Liver (tissue), 9 donors: ENCODE results near the gene WDR1. TPM values are rescaled to one million over a fixed set of nuclear protein-coding genes. Genes with fewer than 3 reads are reported as not detected.

Experiments
- DNase-seq: peaks from one replicate; pipeline ENCODE4 v3.0.0-alpha.2; 2017; ENCODE audit warnings: low spot score
- H3K27ac ChIP-seq, 2 donors: one replicate each; pipeline ENCODE4 v1.7.0; 2013; ENCODE audit warnings: inconsistent platforms in 2 of 2, low read length in 2 of 2, control low read depth in 1 of 2, low read depth in 1 of 2, mild to moderate bottlenecking in 1 of 2
- H3K27me3 ChIP-seq, 4 donors: one replicate each; pipeline versions ENCODE4 v1.6.1 to v1.7.0; 2013; ENCODE audit warnings: low read length in 3 of 4, inconsistent platforms in 1 of 4, mild to moderate bottlenecking in 1 of 4, moderate library complexity in 1 of 4; ENCODE audit not compliant: control insufficient read depth in 4 of 4, insufficient read depth in 4 of 4
- H3K36me3 ChIP-seq, 4 donors: one replicate each; pipeline versions ENCODE4 v1.6.1 to v1.7.0; 2013; ENCODE audit warnings: low read length in 3 of 4, mild to moderate bottlenecking in 3 of 4, low read depth in 1 of 4, moderate library complexity in 1 of 4; ENCODE audit not compliant: control insufficient read depth in 4 of 4, insufficient read depth in 3 of 4
- H3K4me1 ChIP-seq, 4 donors: one replicate each; pipeline versions ENCODE4 v1.6.1 to v1.7.0; 2013; ENCODE audit warnings: low read length in 3 of 4, mild to moderate bottlenecking in 3 of 4, moderate library complexity in 1 of 4; ENCODE audit not compliant: control insufficient read depth in 4 of 4, insufficient read depth in 4 of 4
- H3K4me3 ChIP-seq, 3 donors: one replicate each; pipeline versions ENCODE4 v1.6.1 to v1.7.0; 2013; ENCODE audit warnings: low read length in 3 of 3, control low read depth in 1 of 3, low read depth in 1 of 3, mild to moderate bottlenecking in 1 of 3
- H3K9ac ChIP-seq, 2 donors: one replicate each; pipeline ENCODE4 v1.7.0; 2013; ENCODE audit warnings: low read length in 2 of 2, mild to moderate bottlenecking in 2 of 2, moderate library complexity in 2 of 2, control low read depth in 1 of 2, low read depth in 1 of 2
- H3K9me3 ChIP-seq, 4 donors: one replicate each; pipeline versions ENCODE4 v1.6.1 to v1.7.0; 2013; ENCODE audit warnings: low read length in 3 of 4; ENCODE audit not compliant: control insufficient read depth in 4 of 4
- ATF3 ChIP-seq: IDR thresholded peaks from 2 replicates; pipeline ENCODE4 v1.6.1; 2016; ENCODE audit warnings: antibody characterized with exemption
- CTCF ChIP-seq: fragments of 150-350 bp; IDR thresholded peaks from 2 replicates; pipeline ENCODE4 v1.5.1; 2017; ENCODE audit warnings: improper control_type of control experiment, low read depth, low read length; ENCODE audit not compliant: missing input control
- EGR1 ChIP-seq, 2 donors: IDR thresholded peaks; 2 replicates each; pipeline ENCODE4 v1.6.1; 2016 to 2018; ENCODE audit warnings: antibody characterized with exemption in 2 of 2, low read depth in 2 of 2
- FOXA2 ChIP-seq: IDR thresholded peaks from 2 replicates; pipeline ENCODE4 v1.6.1; 2016; ENCODE audit warnings: antibody characterized with exemption
- GABPA ChIP-seq, 2 donors: IDR thresholded peaks in 1 of 2; conservative IDR thresholded peaks in 1 of 2; 2 replicates each; pipeline ENCODE4 v1.6.1; 2016; ENCODE audit warnings: antibody characterized with exemption in 2 of 2, mild to moderate bottlenecking in 1 of 2, moderate library complexity in 1 of 2
- HNF4A ChIP-seq, 2 donors: conservative IDR thresholded peaks; 2 replicates each; pipeline ENCODE4 v1.6.1; 2016; ENCODE audit warnings: antibody characterized with exemption in 2 of 2, mild to moderate bottlenecking in 2 of 2
- HNF4G ChIP-seq: IDR thresholded peaks from 2 replicates; pipeline ENCODE4 v1.6.1; 2016; ENCODE audit warnings: antibody characterized with exemption
- JUND ChIP-seq, 2 donors: IDR thresholded peaks; 2 replicates each; pipeline ENCODE4 v1.6.1; 2016; ENCODE audit warnings: antibody characterized with exemption in 2 of 2
- MAX ChIP-seq: IDR thresholded peaks from 2 replicates; pipeline ENCODE4 v1.6.1; 2016; ENCODE audit warnings: antibody characterized with exemption
- RAD21 ChIP-seq, 2 donors: IDR thresholded peaks; 2 replicates each; pipeline ENCODE4 v1.6.1; 2016; ENCODE audit warnings: antibody characterized with exemption in 2 of 2, mild to moderate bottlenecking in 2 of 2
- REST ChIP-seq: IDR thresholded peaks from 2 replicates; pipeline ENCODE4 v1.6.1; 2016; ENCODE audit warnings: antibody characterized with exemption, mild to moderate bottlenecking
- RXRA ChIP-seq, 2 donors: IDR thresholded peaks; 2 replicates each; pipeline ENCODE4 v1.6.1; 2017 to 2018; ENCODE audit warnings: antibody characterized with exemption in 2 of 2, mild to moderate bottlenecking in 1 of 2
- TAF1 ChIP-seq: conservative IDR thresholded peaks from 2 replicates; pipeline ENCODE4 v1.6.1; 2016; ENCODE audit warnings: antibody characterized with exemption, mild to moderate bottlenecking
- YY1 ChIP-seq: IDR thresholded peaks from 2 replicates; pipeline ENCODE4 v1.6.1; 2016; ENCODE audit warnings: antibody characterized with exemption, mild to moderate bottlenecking
- ZBTB33 ChIP-seq: IDR thresholded peaks from 2 replicates; pipeline ENCODE4 v1.6.1; 2016; ENCODE audit warnings: antibody characterized with exemption
- WGBS: extraction: QIAGEN DNeasy Blood & Tissue Kit; methylation state at CpG from one replicate; pipeline ENCODE4 v1.1.7; 2013; 5-methylcytosine and 5-hydroxymethylcytosine counted together
- polyA plus RNA-seq, 2 donors: library from polyadenylated mRNA; stranded (reverse) in 1 of 2; unstranded in 1 of 2; fragments of 200-250 nt in 1 of 2; fragments of >200 nt in 1 of 2; fragmentation: Nextera tagmentation in 1 of 2; extraction: Ambion mirVana in 1 of 2; gene quantifications; one replicate each; pipeline versions ENCODE4 v1.2.1 to v1.2.3, GENCODE V29; 2013 to 2015
- total RNA-seq, 2 donors: library from RNA; depleted of rRNA; stranded (reverse); fragments of >200 nt; gene quantifications; one replicate each; pipeline ENCODE4 v1.2.3, GENCODE V29; 2014
- donor health status: healthy.
- donor health status: healthy.
- donor health status: healthy.
- donor health status: healthy.
- donor health status: healthy.

The WDR1 gene
- total and polyA plus RNA-seq, 4 donors, result 31.1 to 97.4 (median 65.7) TPM

GRCh38 chr4:10040049-10040892 is 76.3 kb downstream of the WDR1 start:
- no peaks in the 10 kb centered on the region for H3K27me3 ChIP-seq
- H3K4me3 ChIP-seq, result no peak overlapping the region
- no peak overlapping the region for H3K27ac ChIP-seq
- WGBS, result 88% methylated on average over 10 of the region's 10 CpGs
- no peaks in the 10 kb centered on the region for H3K36me3 ChIP-seq
- DNase-seq, result no peak
- no peak overlapping the region for H3K9ac ChIP-seq
- no peak for TF ChIP-seq FOXA2
- no peak for TF ChIP-seq RXRA (IDR thresholded peaks at IDR 0.05)
- no peak for TF ChIP-seq TAF1
- TF ChIP-seq HNF4G, result no peak
- TF ChIP-seq ATF3, result no peak
- no peak for TF ChIP-seq YY1
- no peak for TF ChIP-seq REST
- TF ChIP-seq EGR1 (IDR thresholded peaks at IDR 0.05; ENCODE audit: low read depth in 2 of 2), result no peak
- TF ChIP-seq RAD21 (IDR thresholded peaks at IDR 0.05), result no peak
- TF ChIP-seq HNF4A (conservative IDR thresholded peaks at IDR 0.05), result no peak
- TF ChIP-seq MAX, result no peak
- no peak for TF ChIP-seq GABPA (IDR thresholded peaks at IDR 0.05 in 1 of 2, conservative IDR thresholded peaks at IDR 0.05 in 1 of 2)
- H3K9me3 ChIP-seq, result no peaks in the 10 kb centered on the region
- no peaks in the 10 kb centered on the region for H3K4me1 ChIP-seq

- H3K27ac ChIP-seq, result no peak overlapping the region
- H3K9me3 ChIP-seq, result no peaks in the 10 kb centered on the region
- H3K4me1 ChIP-seq, result peaks cover 0 to 17% (median 7%) of the 10 kb centered on the region in 4 donors
- H3K36me3 ChIP-seq, result no peaks in the 10 kb centered on the region
- no peak overlapping the region for H3K9ac ChIP-seq
- TF ChIP-seq REST (no peak), HNF4G (no peak), RAD21 (IDR thresholded peaks at IDR 0.05) (no peak), RXRA (IDR thresholded peaks at IDR 0.05) (no peak), JUND (IDR thresholded peaks at IDR 0.05) (no peak), YY1 (no peak), ZBTB33 (no peak), CTCF (no peak)
- no peak for DNase-seq
- 95% methylated on average over 10 of the region's 10 CpGs for WGBS
- H3K27me3 ChIP-seq, result no peaks in the 10 kb centered on the region
- no peak overlapping the region for H3K4me3 ChIP-seq
Observed at GRCh38 chr4:10036807-10037342, 79.7 kb downstream of the WDR1 start.
